Measurements from ENCODE around the gene CD200. TPM values are rescaled to one million over a fixed set of nuclear protein-coding genes. Genes with fewer than 3 reads are reported as not detected.
"Not testable (repeated sequence)": the region's sequence is repeated elsewhere in the genome, so short reads cannot be mapped to it uniquely, and the experiment has no call there.

Gene CD200
- total RNA-seq, 1 donor from 2014 or later, result 14.8 TPM

- intact Hi-C loops (cut with micrococcal nuclease), result no loop called here
These were observed 49.0 kb downstream of the CD200 start for GRCh38 chr3:112381673-112382542.

GRCh38 chr3:112382543-112383160, 49.7 kb downstream of the CD200 start:
- intact Hi-C loops (cut with micrococcal nuclease), result no loop called here

- intact Hi-C loops (cut with micrococcal nuclease), result no loop called here
These were observed 51.8 kb downstream of the CD200 start for GRCh38 chr3:112384769-112385168.

- intact Hi-C loops (cut with micrococcal nuclease), result no loop called here
These were observed 56.0 kb downstream of the CD200 start for GRCh38 chr3:112388972-112389371.

- intact Hi-C loops (cut with micrococcal nuclease), result loop anchor here (2.0 kb wide), 1 partner anchor 25 kb away; no protein-coding TSS in a partner anchor
These were observed 57.0 kb downstream of the CD200 start for GRCh38 chr3:112389961-112390360.

- intact Hi-C loops (cut with micrococcal nuclease), result loop anchor here (2.0 kb wide), 1 partner anchor 26 kb away; no protein-coding TSS in a partner anchor
These were observed 58.1 kb downstream of the CD200 start for GRCh38 chr3:112390783-112391641.

GRCh38 chr3:112391648-112392047, 58.7 kb downstream of the CD200 start:
- intact Hi-C loops (cut with micrococcal nuclease), result loop anchor here (2.0 kb wide), 1 partner anchor 27 kb away; no protein-coding TSS in a partner anchor

GRCh38 chr3:112392393-112393359, 59.7 kb downstream of the CD200 start:
- intact Hi-C loops (cut with micrococcal nuclease), result no loop called here

GRCh38 chr3:112393360-112393728, 60.4 kb downstream of the CD200 start:
- intact Hi-C loops (cut with micrococcal nuclease), result no loop called here

- intact Hi-C loops (cut with micrococcal nuclease), result no loop called here
These were observed 61.2 kb downstream of the CD200 start for GRCh38 chr3:112394003-112394640.

GRCh38 chr3:112395181-112395895, 62.4 kb downstream of the CD200 start:
- intact Hi-C loops (cut with micrococcal nuclease), result no loop called here

- intact Hi-C loops (cut with micrococcal nuclease), result no loop called here
These were observed 62.9 kb downstream of the CD200 start for GRCh38 chr3:112395896-112396290.

- intact Hi-C loops (cut with micrococcal nuclease), result no loop called here
These were observed 64.6 kb downstream of the CD200 start for GRCh38 chr3:112397556-112397955.

GRCh38 chr3:112399064-112399463, 66.1 kb downstream of the CD200 start:
- intact Hi-C loops (cut with micrococcal nuclease), result no loop called here

GRCh38 chr3:112399554-112399953, 66.6 kb downstream of the CD200 start:
- intact Hi-C loops (cut with micrococcal nuclease), result not testable (repeated sequence)

- intact Hi-C loops (cut with micrococcal nuclease), result not testable (repeated sequence)
These were observed 67.4 kb downstream of the CD200 start for GRCh38 chr3:112400317-112400716.

- intact Hi-C loops (cut with micrococcal nuclease), result no loop called here
These were observed 68.7 kb downstream of the CD200 start for GRCh38 chr3:112401617-112402016.

- intact Hi-C loops (cut with micrococcal nuclease), result no loop called here
These were observed 70.1 kb downstream of the CD200 start for GRCh38 chr3:112403103-112403502.

GRCh38 chr3:112404924-112405549, 72.1 kb downstream of the CD200 start:
- intact Hi-C loops (cut with micrococcal nuclease), result not testable (repeated sequence)
